AG04450 (cell line): Measurements from ENCODE around the gene SPCS3. TPM values are rescaled to one million over a fixed set of nuclear protein-coding genes. Genes with fewer than 3 reads are reported as not detected.

Experiments
- CTCF ChIA-PET: fragments of 300-600, 350-600 bp; formaldehyde crosslinking; extraction: SDS; loops from one replicate; lab custom pipeline; 2022; ENCODE audit warnings: antibody characterized with exemption, inconsistent platforms; lab: Charles Lee
- POLR2A ChIA-PET: fragments of 350-600 bp; formaldehyde crosslinking; extraction: SDS; loops from one replicate; lab custom pipeline; 2021; ENCODE audit warnings: antibody characterized with exemption, inconsistent platforms; lab: Yijun Ruan, JAX
- DNase-seq: peaks from one replicate; pipeline ENCODE4 v3.0.0-alpha.2; 2011; ENCODE audit warnings: low read depth, low spot score
- H3K27ac ChIP-seq: one replicate; pipeline ENCODE4 v1.5.1; 2012; ENCODE audit warnings: low read depth, low read length, control low read depth
- H3K27me3 ChIP-seq: one replicate; pipeline ENCODE4 v1.6.0; 2012; ENCODE audit warnings: low read length; ENCODE audit not compliant: control insufficient read depth, insufficient read depth
- H3K4me3 ChIP-seq: 2 replicates; pipeline ENCODE4 v1.5.1; 2011; ENCODE audit warnings: mild to moderate bottlenecking, low read depth, low read length, control low read depth
- H3K9me3 ChIP-seq: 2 replicates; pipeline ENCODE4 v1.5.1; 2012; ENCODE audit warnings: low read length; ENCODE audit not compliant: control insufficient read depth, insufficient read depth
- polyA plus RNA-seq: library from polyadenylated mRNA; depleted of rRNA; stranded (reverse); fragments of >200 nt; gene quantifications from 2 replicates; pipeline ENCODE4 v1.2.3, GENCODE V29; 2011; rRNA removed
- TF ChIP-seq, protein P1 (sequence below): IDR thresholded peaks from 2 replicates; pipeline ENCODE4 v1.5.1; 2011; ENCODE audit warnings: low read depth, low read length, control low read depth, inconsistent platforms

Gene SPCS3
- polyA plus RNA-seq, 1 experiment, result 84.3 TPM

- DNase-seq, result no peak
- no peak overlapping the region for H3K27ac ChIP-seq
- no peak overlapping the region for H3K4me3 ChIP-seq
- ChIA-PET POLR2A (no interaction called here), CTCF (interaction anchor here (0.6 to 6.9 kb wide), 14 partner anchors 11 to 933 kb away, joined by 3 to 84 read pairs (median 4); partner anchors contain the start of genes NEIL3 and VEGFC)
- TF ChIP-seq, protein P1, sequence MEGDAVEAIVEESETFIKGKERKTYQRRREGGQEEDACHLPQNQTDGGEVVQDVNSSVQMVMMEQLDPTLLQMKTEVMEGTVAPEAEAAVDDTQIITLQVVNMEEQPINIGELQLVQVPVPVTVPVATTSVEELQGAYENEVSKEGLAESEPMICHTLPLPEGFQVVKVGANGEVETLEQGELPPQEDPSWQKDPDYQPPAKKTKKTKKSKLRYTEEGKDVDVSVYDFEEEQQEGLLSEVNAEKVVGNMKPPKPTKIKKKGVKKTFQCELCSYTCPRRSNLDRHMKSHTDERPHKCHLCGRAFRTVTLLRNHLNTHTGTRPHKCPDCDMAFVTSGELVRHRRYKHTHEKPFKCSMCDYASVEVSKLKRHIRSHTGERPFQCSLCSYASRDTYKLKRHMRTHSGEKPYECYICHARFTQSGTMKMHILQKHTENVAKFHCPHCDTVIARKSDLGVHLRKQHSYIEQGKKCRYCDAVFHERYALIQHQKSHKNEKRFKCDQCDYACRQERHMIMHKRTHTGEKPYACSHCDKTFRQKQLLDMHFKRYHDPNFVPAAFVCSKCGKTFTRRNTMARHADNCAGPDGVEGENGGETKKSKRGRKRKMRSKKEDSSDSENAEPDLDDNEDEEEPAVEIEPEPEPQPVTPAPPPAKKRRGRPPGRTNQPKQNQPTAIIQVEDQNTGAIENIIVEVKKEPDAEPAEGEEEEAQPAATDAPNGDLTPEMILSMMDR, result peak; percentile 60
- no peaks in the 10 kb centered on the region for H3K27me3 ChIP-seq
- no peaks in the 10 kb centered on the region for H3K9me3 ChIP-seq
These were observed 56.4 kb downstream of the SPCS3 start for GRCh38 chr4:176376032-176376614.

DNA sequence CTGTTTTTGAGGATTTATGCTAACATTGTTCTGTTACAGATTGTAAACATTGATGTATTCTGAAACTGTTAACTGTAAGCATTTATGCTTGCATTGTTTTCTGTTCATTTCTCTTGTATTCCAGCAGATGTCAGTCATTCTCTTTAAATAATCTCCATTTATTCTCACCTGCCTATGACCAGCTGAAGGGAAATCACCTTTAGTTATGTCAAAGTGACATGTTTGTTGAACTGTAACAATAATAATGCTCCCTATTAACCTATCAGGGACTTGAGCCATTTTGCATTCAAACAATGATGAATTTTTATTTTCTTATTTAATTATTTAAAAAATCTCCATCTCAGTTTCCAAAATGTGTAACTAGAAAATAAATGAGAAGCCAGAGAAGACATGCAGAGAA lies 58.0 kb downstream of the SPCS3 start:
- ChIA-PET POLR2A (no interaction called here), CTCF (interaction anchor here (0.6 to 6.9 kb wide), 26 partner anchors 10 to 873 kb away, joined by 3 to 84 read pairs (median 3); partner anchors contain the start of gene VEGFC)
- H3K9me3 ChIP-seq, result no peaks in the 10 kb centered on the region
- H3K27ac ChIP-seq, result no peak overlapping the region
- TF ChIP-seq, protein P1, result peak; percentile 56
- no peak for DNase-seq
- no peaks in the 10 kb centered on the region for H3K27me3 ChIP-seq
- H3K4me3 ChIP-seq, result no peak overlapping the region

DNA sequence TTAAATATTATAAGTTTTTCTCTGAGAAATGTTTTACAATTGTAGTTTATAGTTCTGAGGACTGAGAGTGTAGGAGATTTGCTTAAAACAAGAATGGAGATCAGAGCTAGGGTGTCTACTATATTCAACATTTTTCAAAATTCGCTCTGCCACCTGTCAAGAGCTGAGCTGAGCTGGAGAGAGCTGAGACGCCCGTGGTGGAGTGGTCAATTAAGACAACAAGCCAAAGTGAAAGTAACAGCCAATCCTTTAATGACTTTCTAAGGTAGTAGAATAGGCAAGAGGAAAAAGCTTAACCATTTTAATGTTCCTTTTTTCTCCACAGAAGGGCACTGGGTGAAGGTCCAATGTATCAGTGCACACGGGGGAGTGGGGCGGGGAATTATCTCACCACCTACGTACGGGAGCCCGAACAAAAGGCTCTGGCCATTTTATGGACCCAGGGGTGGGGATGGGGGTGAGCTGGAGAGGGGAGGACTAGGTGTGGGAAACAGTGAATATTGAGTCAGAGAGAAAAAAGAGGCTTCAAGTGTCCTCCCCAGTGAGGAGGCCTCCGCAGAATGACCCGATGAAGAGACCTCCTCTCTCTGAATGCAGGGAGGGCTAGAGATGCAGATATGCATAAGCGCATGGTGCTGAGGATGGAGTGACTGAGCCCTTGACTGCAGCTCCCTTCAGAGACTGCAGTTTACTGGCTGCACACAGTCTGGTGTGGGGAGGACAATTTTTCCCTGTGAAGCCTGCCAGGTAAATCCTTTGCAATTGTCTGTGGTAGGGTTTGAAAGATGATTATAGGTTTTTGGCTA lies 60.8 kb downstream of the SPCS3 start:
- Histone ChIP-seq H3K27me3 (no peaks in the 10 kb centered on the region), H3K27ac (no peak overlapping the region), H3K4me3 (no peak overlapping the region), H3K9me3 (no peaks in the 10 kb centered on the region)
- TF ChIP-seq, protein P1, result no peak
- ChIA-PET CTCF (interaction anchor here (0.8 to 6.9 kb wide), 3 partner anchors 179 to 677 kb away, joined by 3 to 84 read pairs (median 4); no protein-coding TSS in a partner anchor), POLR2A (no interaction called here)
- DNase-seq, result no peak

Other genes with a start within 250 kb of the SPCS3 start
- gene SPATA4, start 124.4 kb upstream of the SPCS3 start, polyA plus RNA-seq, result 0.09 and 0.11 TPM in 2 replicates
- 0.38 and 0.63 TPM in 2 replicates for gene ASB5, start 50.7 kb upstream of the SPCS3 start, polyA plus RNA-seq